CD4-positive, alpha-beta T cell treated with Interleukin-17A for 1 hour (primary cell): ENCODE measurements around the gene MARCHF2.

Experiments used
- DNase-seq: peaks from one replicate; pipeline ENCODE4 v3.0.0-alpha.2; 2020

MARCHF2 gene

GRCh38 chr19:8455018-8455417, 41.9 kb downstream of the MARCHF2 start:
- no peak for DNase-seq

GRCh38 chr19:8456064-8456463, 43.0 kb downstream of the MARCHF2 start:
- no peak for DNase-seq

- DNase-seq: no peak
Measured at GRCh38 chr19:8457209-8457608, 44.1 kb downstream of the MARCHF2 start.

GRCh38 chr19:8457827-8458226, 44.7 kb downstream of the MARCHF2 start:
- DNase-seq: no peak

GRCh38 chr19:8458380-8458779, 45.3 kb downstream of the MARCHF2 start:
- DNase-seq: no peak

GRCh38 chr19:8459095-8459494, 46.0 kb downstream of the MARCHF2 start:
- DNase-seq: no peak

GRCh38 chr19:8459520-8460270, 46.6 kb downstream of the MARCHF2 start:
- DNase-seq: no peak

GRCh38 chr19:8460516-8461298, 47.6 kb downstream of the MARCHF2 start:
- no peak for DNase-seq

GRCh38 chr19:8461376-8461775, 48.3 kb downstream of the MARCHF2 start:
- no peak for DNase-seq

GRCh38 chr19:8461891-8462290, 48.8 kb downstream of the MARCHF2 start:
- DNase-seq: no peak

GRCh38 chr19:8462571-8462970, 49.5 kb downstream of the MARCHF2 start:
- DNase-seq: no peak

GRCh38 chr19:8463365-8463764, 50.3 kb downstream of the MARCHF2 start:
- no peak for DNase-seq

- DNase-seq: no peak
Measured at GRCh38 chr19:8466018-8466417, 52.9 kb downstream of the MARCHF2 start.

GRCh38 chr19:8468124-8468523, 55.0 kb downstream of the MARCHF2 start:
- no peak for DNase-seq

- DNase-seq: no peak
Measured at GRCh38 chr19:8468761-8469373, 55.8 kb downstream of the MARCHF2 start.

GRCh38 chr19:8469613-8470368, 56.7 kb downstream of the MARCHF2 start:
- DNase-seq: no peak

- no peak for DNase-seq
Measured at GRCh38 chr19:8473648-8474476, 60.8 kb downstream of the MARCHF2 start.

GRCh38 chr19:8475005-8475404, 61.9 kb downstream of the MARCHF2 start:
- no peak for DNase-seq

GRCh38 chr19:8476524-8476923, 63.4 kb downstream of the MARCHF2 start:
- DNase-seq: no peak

- DNase-seq: no peak
Measured at GRCh38 chr19:8477889-8478288, 64.8 kb downstream of the MARCHF2 start.

- DNase-seq: no peak
Measured at GRCh38 chr19:8478598-8478997, 65.5 kb downstream of the MARCHF2 start.

- DNase-seq: no peak
Measured at GRCh38 chr19:8481201-8481600, 68.1 kb downstream of the MARCHF2 start.
